GM15510 (cell line): ENCODE measurements around the gene RANGRF.

ENCODE experiments used
- POLR2A ChIP-seq: IDR thresholded peaks from 3 replicates; pipeline ENCODE4 v1.6.1; 2011; ENCODE audit warnings: borderline replicate concordance; ENCODE audit not compliant: insufficient read length; ENCODE audit errors: extremely low read depth

RANGRF gene

DNA sequence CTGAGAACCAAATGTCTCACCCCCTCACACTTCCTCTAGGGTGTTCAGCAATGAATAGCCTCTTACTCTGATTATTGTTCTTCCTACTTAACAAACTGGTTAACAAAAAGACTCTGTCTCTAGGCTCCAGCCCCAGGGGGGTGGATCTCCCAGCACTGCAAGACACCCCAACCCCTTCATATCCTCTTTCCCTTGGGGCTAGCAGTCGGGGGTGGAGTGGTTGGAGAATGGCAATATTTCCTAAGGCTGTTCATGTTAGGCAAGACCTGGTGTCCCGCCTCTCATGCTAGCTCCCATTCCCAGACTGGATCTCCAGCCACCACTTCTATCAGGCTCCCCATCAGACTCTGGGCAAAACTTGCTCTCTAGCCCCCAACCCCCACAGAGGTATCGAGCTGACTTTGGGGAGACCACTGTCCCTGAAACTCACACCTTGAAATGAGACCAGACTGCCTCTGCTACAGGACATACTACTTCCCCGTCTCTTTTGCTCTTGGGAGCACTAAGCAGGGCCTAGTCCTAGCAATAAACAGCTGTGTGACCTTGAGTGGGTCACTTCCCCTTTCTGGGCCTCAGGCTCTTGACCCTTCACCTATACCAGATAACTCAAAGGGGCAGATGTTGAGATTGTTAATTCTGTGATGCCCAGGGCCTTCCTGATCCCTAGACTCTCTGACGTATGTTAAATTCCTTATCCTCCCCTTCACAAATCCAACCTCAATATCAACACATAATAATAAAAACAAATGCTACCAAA lies 4.3 kb downstream of the RANGRF start:
- no peak for TF ChIP-seq POLR2A

DNA sequence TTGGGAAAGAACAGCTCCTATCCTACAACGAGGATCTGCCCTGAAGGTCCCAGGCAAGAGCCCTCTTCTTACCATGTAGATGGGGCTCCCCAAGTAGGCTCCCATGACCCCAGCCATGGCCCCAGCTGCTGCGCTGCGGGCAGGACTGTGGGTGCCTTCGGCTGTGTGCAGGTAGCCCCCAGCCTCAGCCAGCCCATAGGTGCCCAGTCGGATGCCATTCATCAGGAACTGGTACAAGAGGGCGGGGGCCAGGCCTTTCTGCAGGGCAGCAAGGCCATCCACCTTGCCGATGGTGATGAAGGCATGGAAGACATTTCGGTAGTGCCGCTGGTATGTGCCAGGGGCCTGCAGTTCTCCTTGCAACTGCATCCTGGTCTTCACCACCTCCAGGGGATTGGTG lies 5.9 kb downstream of the RANGRF start:
- TF ChIP-seq POLR2A, result no peak

- no peak for TF ChIP-seq POLR2A
Observed at GRCh38 chr17:8294814-8295316, 6.4 kb downstream of the RANGRF start.

- TF ChIP-seq POLR2A, result no peak
Observed at GRCh38 chr17:8300226-8300625, 11.8 kb downstream of the RANGRF start.

- no peak for TF ChIP-seq POLR2A
Observed at GRCh38 chr17:8300627-8301242, 12.3 kb downstream of the RANGRF start.

GRCh38 chr17:8310601-8311123 lies 22.2 kb downstream of the RANGRF start:
- no peak for TF ChIP-seq POLR2A

GRCh38 chr17:8311131-8311790 lies 22.8 kb downstream of the RANGRF start:
- no peak for TF ChIP-seq POLR2A

DNA sequence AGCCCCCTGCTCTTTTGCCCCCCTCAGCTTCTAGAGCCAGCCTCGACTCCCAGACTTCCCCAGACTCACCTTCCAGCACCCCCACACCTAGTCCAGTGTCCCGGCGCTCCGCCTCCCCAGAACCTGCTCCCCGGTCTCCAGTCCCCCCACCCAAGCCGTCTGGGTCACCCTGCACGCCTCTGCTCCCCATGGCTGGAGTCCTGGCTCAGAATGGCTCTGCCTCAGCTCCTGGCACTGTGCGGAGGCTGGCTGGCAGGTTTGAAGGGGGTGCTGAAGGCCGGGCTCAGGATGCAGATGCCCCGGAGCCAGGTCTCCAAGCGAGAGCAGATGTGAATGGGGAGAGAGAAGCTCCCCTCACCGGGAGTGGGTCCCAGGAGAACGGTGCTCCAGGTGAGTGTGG lies 23.8 kb downstream of the RANGRF start:
- TF ChIP-seq POLR2A, result no peak

DNA sequence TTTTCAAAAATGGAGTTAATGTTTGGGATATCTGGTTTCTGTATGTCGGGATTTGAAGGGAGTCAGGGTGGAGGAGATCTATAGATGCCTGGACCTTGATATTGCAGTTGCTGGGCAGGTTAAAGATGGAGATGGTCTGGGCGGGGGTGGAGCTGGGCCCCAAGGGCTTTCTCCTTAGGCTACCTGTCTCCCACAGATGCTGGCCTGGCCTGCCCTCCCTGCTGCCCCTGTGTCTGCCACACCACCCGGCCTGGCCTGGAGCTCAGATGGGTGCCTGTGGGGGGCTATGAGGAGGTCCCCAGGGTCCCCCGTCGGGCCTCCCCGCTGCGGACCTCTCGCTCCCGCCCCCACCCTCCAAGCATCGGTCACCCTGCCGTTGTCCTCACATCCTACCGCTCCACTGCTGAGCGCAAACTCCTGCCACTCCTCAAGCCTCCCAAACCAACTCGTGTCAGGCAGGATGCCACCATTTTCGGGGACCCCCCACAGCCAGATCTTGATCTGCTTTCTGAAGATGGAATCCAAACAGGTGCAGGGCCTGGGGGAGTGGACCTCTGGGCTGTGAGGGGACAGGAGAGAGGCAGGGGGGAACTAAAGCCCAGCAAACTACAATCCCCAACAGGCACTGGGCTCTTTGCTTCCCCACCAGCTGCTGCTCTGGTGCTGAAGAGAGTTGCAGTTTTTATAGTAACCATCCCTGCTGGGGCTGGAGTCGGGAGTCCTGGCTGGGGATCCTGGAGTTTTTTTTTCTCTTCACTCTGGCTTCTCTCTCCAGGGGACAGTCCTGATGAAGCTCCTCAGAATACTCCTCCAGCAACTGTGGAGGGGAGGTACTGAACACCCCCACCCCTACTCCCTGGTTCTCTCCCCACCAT lies 24.5 kb downstream of the RANGRF start:
- TF ChIP-seq POLR2A, result no peak

GRCh38 chr17:8314797-8315763 lies 26.6 kb downstream of the RANGRF start:
- TF ChIP-seq POLR2A, result no peak

GRCh38 chr17:8315764-8316217 lies 27.3 kb downstream of the RANGRF start:
- TF ChIP-seq POLR2A, result no peak

DNA sequence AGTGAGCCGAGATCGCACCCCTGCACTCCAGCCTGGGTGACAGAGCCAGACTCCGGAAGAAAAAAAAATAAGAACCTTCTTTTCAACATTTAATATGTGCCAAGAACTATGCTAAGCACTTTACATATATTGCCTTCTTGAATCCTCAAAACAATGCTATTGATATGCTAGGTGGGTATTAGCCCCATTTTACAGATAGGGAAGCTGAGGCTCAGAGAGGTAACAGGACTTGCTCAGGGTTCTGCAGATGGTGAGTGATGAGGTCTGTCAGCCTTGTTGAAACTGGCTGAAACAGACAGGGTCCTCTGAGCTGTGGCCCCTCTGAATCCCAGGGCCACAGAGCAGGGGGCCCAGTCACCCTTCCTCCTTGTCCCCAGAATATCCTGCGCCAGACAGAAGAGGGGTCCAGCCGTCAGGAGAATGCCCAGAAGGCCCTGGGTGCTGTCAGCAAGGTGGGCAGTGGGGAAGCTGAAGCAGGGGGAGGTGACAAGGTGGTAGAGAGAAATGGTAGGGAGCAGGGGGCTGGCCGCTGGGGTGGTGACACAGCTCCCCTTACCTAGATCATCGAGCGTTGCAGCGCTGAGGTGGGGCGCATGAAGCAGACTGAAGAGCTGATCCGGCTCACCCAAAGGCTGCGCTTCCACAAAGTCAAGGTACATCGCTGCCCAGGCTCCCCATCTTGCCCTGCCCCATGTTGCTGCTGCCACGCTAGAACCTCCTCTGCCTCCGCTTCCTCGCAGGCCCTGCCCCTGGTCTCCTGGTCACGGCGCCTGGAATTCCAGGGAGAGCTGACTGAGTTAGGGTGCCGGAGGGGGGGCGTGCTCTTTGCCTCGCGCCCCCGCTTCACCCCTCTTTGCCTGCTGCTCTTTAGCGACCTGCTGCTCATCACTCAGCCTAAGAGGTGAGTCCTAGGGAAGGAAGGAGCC lies 29.8 kb downstream of the RANGRF start:
- no peak for TF ChIP-seq POLR2A
